IMR-90 (cell line): ENCODE data around the gene KCNK3. TPM values are rescaled to one million over a fixed set of nuclear protein-coding genes. Genes with fewer than 3 reads are reported as not detected.
A peak's percentile ranks its signal among the peaks of the same experiment; 100 is the strongest.

Experiments used
- ATAC-seq: fragments of 200-7000 bp; cut with Tn5 transposase; 2 replicates; pipeline ENCODE4 v1.9.1; 2020; ENCODE audit warnings: low read depth, mild to moderate bottlenecking, moderate library complexity
- BruUV-seq: library from RNA; stranded (reverse); fragments of 400-500 nt; replicated peaks from 2 replicates; lab custom pipeline; 2021; lab: Mats Ljungman, UMichigan
- CTCF ChIA-PET: fragments of 300-600 bp; formaldehyde crosslinking; extraction: SDS; loops from one replicate; lab custom pipeline; 2021; ENCODE audit warnings: antibody characterized with exemption; lab: Yijun Ruan, JAX
- POLR2A ChIA-PET: fragments of 300-600 bp; sonication (Branson Sonifier 250); formaldehyde crosslinking; loops from one replicate; lab custom pipeline; 2022; ENCODE audit warnings: antibody characterized with exemption; ENCODE audit not compliant: unreplicated experiment; lab: Charles Lee
- DNase-seq: peaks from one replicate; pipeline ENCODE4 v3.0.0; 2013
- H2AFZ ChIP-seq: replicated peaks from 2 replicates; pipeline ENCODE3; 2013; ENCODE audit warnings: low read length, mild to moderate bottlenecking; ENCODE audit not compliant: poor library complexity
- H2AK5ac ChIP-seq: 2 replicates; pipeline ENCODE4 v1.6.1; 2013; ENCODE audit warnings: low read depth, low read length, inconsistent platforms
- H2AK9ac ChIP-seq: replicated peaks from 2 replicates; pipeline ENCODE3; 2013; ENCODE audit warnings: mild to moderate bottlenecking, low read depth, low read length, moderate library complexity; ENCODE audit not compliant: poor library complexity
- H2BK120ac ChIP-seq: 2 replicates; pipeline ENCODE4 v1.6.1; 2013; ENCODE audit warnings: low read depth, low read length, inconsistent platforms
- H2BK15ac ChIP-seq: 3 replicates; pipeline ENCODE4 v1.6.1; 2013; ENCODE audit warnings: low read depth, low read length, inconsistent platforms
- H2BK20ac ChIP-seq: 2 replicates; pipeline ENCODE4 v1.6.1; 2013; ENCODE audit warnings: low read depth, mild to moderate bottlenecking, inconsistent platforms, low read length, moderate library complexity
- H2BK5ac ChIP-seq: 2 replicates; pipeline ENCODE4 v1.6.1; 2013; ENCODE audit warnings: mild to moderate bottlenecking, low read depth, low read length, inconsistent platforms; ENCODE audit not compliant: poor library complexity, severe bottlenecking
- H3K14ac ChIP-seq: replicated peaks from 2 replicates; pipeline ENCODE4 v1.6.1; 2013; ENCODE audit warnings: low read depth, low read length, inconsistent platforms
- H3K18ac ChIP-seq: 2 replicates; pipeline ENCODE4 v1.6.1; 2013; ENCODE audit warnings: low read depth, low read length, control low read depth
- H3K23ac ChIP-seq: 2 replicates; pipeline ENCODE4 v1.6.1; 2013; ENCODE audit warnings: low read depth, low read length, inconsistent platforms
- H3K27ac ChIP-seq: 2 replicates; pipeline ENCODE4 v1.5.1; 2013; ENCODE audit warnings: mild to moderate bottlenecking, control low read depth, low read length; ENCODE audit not compliant: insufficient read depth
- H3K27me3 ChIP-seq: 2 replicates; pipeline ENCODE4 v1.6.1; 2013; ENCODE audit warnings: low read length; ENCODE audit not compliant: control insufficient read depth, insufficient read depth
- H3K36me3 ChIP-seq: 2 replicates; pipeline ENCODE4 v1.6.1; 2013; ENCODE audit warnings: low read length, mixed read lengths; ENCODE audit not compliant: control insufficient read depth, insufficient read depth
- H3K4ac ChIP-seq: 2 replicates; pipeline ENCODE4 v1.6.1; 2013; ENCODE audit warnings: low read depth, low read length, inconsistent platforms
- H3K4me1 ChIP-seq: 2 replicates; pipeline ENCODE4 v1.6.1; 2013; ENCODE audit warnings: low read length, mixed read lengths; ENCODE audit not compliant: control insufficient read depth, insufficient read depth
- H3K4me2 ChIP-seq: 2 replicates; pipeline ENCODE4 v1.6.1; 2013; ENCODE audit warnings: low read depth, mild to moderate bottlenecking, control low read depth, low read length, moderate library complexity
- H3K4me3 ChIP-seq: 2 replicates; pipeline ENCODE4 v1.5.1; 2013; ENCODE audit warnings: low read depth, mild to moderate bottlenecking, control low read depth, low read length, moderate library complexity; ENCODE audit not compliant: insufficient read depth
- H3K56ac ChIP-seq: 2 replicates; pipeline ENCODE4 v1.6.1; 2013; ENCODE audit warnings: low read length, inconsistent platforms; ENCODE audit not compliant: insufficient read depth; ENCODE audit errors: extremely low read depth
- H3K79me1 ChIP-seq, 2 experiments: 2 replicates each; pipeline ENCODE4 v1.6.1; 2013; ENCODE audit warnings: low read length in 2 of 2, inconsistent platforms in 1 of 2, low read depth in 1 of 2
- H3K9ac ChIP-seq: 2 replicates; pipeline ENCODE4 v1.6.1; 2013; ENCODE audit warnings: low read depth, low read length, control low read depth
- H3K9me1 ChIP-seq: 2 replicates; pipeline ENCODE4 v1.6.1; 2013; ENCODE audit warnings: low read length, inconsistent platforms; ENCODE audit not compliant: insufficient read depth
- H3K9me3 ChIP-seq: 2 replicates; pipeline ENCODE4 v1.6.1; 2013; ENCODE audit warnings: low read length; ENCODE audit not compliant: control insufficient read depth, insufficient read depth
- H4K20me1 ChIP-seq: 2 replicates; pipeline ENCODE4 v1.6.1; 2013; ENCODE audit warnings: low read length, inconsistent platforms; ENCODE audit not compliant: insufficient read depth
- H4K5ac ChIP-seq: 2 replicates; pipeline ENCODE4 v1.6.1; 2013; ENCODE audit warnings: mild to moderate bottlenecking, low read depth, low read length, control low read depth
- H4K8ac ChIP-seq, 2 experiments: 2 replicates each; pipeline ENCODE4 v1.6.1; 2013; ENCODE audit warnings: low read depth in 2 of 2, low read length in 2 of 2, control low read depth in 1 of 2, inconsistent platforms in 1 of 2
- H4K91ac ChIP-seq: 2 replicates; pipeline ENCODE4 v1.6.1; 2013; ENCODE audit warnings: low read depth, low read length, inconsistent platforms; ENCODE audit not compliant: insufficient read depth
- BHLHE40 ChIP-seq: fragments of 150-350 bp; IDR thresholded peaks from 2 replicates; pipeline ENCODE4 v1.6.1; 2016; ENCODE audit warnings: mild to moderate bottlenecking, low read depth, low read length
- CEBPB ChIP-seq: IDR thresholded peaks from 2 replicates; pipeline ENCODE4 v1.6.1; 2012; ENCODE audit warnings: low read depth, low read length, improper control_type of control experiment
- CHD1 ChIP-seq: IDR thresholded peaks from 2 replicates; pipeline ENCODE4 v1.6.1; 2012; ENCODE audit warnings: low read depth, low read length, improper control_type of control experiment
- FOS ChIP-seq: fragments of 150-350 bp; IDR thresholded peaks from 2 replicates; pipeline ENCODE4 v1.6.1; 2016; ENCODE audit warnings: low read depth, low read length
- MAFK ChIP-seq: IDR thresholded peaks from 2 replicates; pipeline ENCODE4 v1.6.1; 2012; ENCODE audit warnings: low read depth, low read length, improper control_type of control experiment
- MAZ ChIP-seq: IDR thresholded peaks from 2 replicates; pipeline ENCODE4 v1.6.1; 2012; ENCODE audit warnings: low read depth, mild to moderate bottlenecking, low read length, improper control_type of control experiment, moderate library complexity, borderline replicate concordance
- NFE2L2 ChIP-seq: fragments of 150-350 bp; IDR thresholded peaks from 2 replicates; pipeline ENCODE4 v1.6.1; 2016; ENCODE audit warnings: low read depth, mild to moderate bottlenecking, low read length
- POLR2A ChIP-seq: IDR thresholded peaks from 2 replicates; pipeline ENCODE4 v1.6.1; 2012; ENCODE audit warnings: mild to moderate bottlenecking, low read depth, low read length
- RCOR1 ChIP-seq: IDR thresholded peaks from 2 replicates; pipeline ENCODE4 v1.6.1; 2012; ENCODE audit warnings: mild to moderate bottlenecking, low read length, improper control_type of control experiment; ENCODE audit not compliant: insufficient replicate concordance
- RFX5 ChIP-seq: IDR thresholded peaks from 2 replicates; pipeline ENCODE4 v1.8.0; 2012; ENCODE audit warnings: low read depth, mild to moderate bottlenecking, low read length, moderate library complexity
- SMC3 ChIP-seq: fragments of 150-350 bp; IDR thresholded peaks from 2 replicates; pipeline ENCODE4 v1.6.1; 2016; ENCODE audit warnings: low read depth, mild to moderate bottlenecking, antibody characterized with exemption, low read length, moderate library complexity
- WGBS, 2 experiments: methylation state at CpG; one replicate each; pipeline versions ENCODE4 v1.1.5 to v1.1.7; 2013; ENCODE audit warnings: missing lambda C conversion rate in 2 of 2; ENCODE audit not compliant: insufficient read length in 1 of 2; ENCODE audit errors: extremely low coverage in 2 of 2; 5-methylcytosine and 5-hydroxymethylcytosine counted together
- dilution Hi-C: fragments of 300-500 bp; cut with HindIII; formaldehyde crosslinking; loops from one replicate; pipeline ENCODE4 v1.14.3; 2018; ENCODE audit warnings: low sequenced_read_pairs; ENCODE audit not compliant: unreplicated experiment
- in situ Hi-C: fragments of 300-500 bp; cut with MboI; formaldehyde crosslinking; loops from 3 replicates; pipeline ENCODE4 v1.14.3; 2019; ENCODE audit warnings: low sequenced_read_pairs, inconsistent platforms, mixed read lengths
- intact Hi-C: fragments of 100-400 bp; cut with micrococcal nuclease; formaldehyde crosslinking; loops from 2 replicates; pipeline ENCODE4 v1.10.0; 2022
- polyA plus RNA-seq, 3 experiments: library from polyadenylated mRNA; depleted of rRNA; stranded (reverse); fragments of >200 nt; gene quantifications; 2 replicates each; pipeline ENCODE4 v1.2.3, GENCODE V29; 2012; ENCODE audit warnings: low replicate concordance in 1 of 3
- total RNA-seq: library from RNA; depleted of rRNA; stranded (reverse); fragments of >200 nt; gene quantifications from 2 replicates; pipeline ENCODE4 v1.2.3, GENCODE V29; 2012
- TF ChIP-seq, protein P1 (sequence below): fragments of 150-350 bp; IDR thresholded peaks from 2 replicates; pipeline ENCODE4 v1.6.1; 2017; ENCODE audit warnings: mild to moderate bottlenecking, antibody characterized with exemption, low read length, low read depth
- TF ChIP-seq, protein P2 (sequence below): fragments of 150-350 bp; IDR thresholded peaks from 2 replicates; pipeline ENCODE4 v1.6.1; 2016; ENCODE audit warnings: low read depth, mild to moderate bottlenecking, low read length, moderate library complexity, borderline replicate concordance

KCNK3 gene
- total and polyA plus RNA-seq, 2 of the 4 experiments (the other 2 are of a cell fraction) = under 0.01 to 0.03 TPM

DNA sequence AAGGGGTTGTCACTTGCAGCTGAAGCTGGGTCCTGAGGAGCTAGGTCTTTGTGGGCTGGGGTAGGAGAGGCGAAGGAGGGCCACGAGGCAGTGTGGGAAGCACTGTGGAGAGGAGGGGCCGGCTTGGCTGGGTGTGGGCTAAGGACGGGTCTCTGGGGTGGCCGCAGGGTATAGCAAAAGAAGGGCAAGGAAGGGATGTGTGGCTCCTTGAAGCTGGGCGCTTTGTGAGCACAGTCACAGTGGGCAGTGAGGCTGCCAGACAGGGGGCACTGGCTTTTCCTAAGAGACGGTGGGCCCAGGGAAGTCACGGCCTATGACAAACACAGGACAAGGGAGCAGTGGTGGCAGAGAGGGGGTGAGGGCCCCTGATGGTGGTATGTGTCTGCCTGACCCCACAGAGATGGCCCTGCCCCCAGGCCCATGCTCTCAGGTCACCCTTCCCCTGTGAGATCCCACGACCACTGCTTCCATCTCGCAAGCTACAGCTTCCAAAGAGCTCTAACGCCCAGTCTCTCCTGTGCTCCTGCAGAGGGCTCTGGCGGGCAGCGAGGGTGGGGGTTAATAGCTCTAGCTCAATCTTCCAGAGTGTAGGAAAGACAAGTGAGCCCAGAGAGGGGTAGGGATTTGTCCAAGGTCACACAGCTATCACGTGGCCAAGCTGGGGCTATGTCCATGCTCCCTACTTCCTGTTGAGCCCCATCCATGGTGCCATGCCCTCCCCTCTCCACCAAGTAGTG lies 32.4 kb downstream of the KCNK3 start:
- Histone ChIP-seq H4K20me1 (no peaks in the 10 kb centered on the region), H4K8ac (peak overlapping the region in 1 of 2 experiments; percentile 55; a peak in 1 of 4 replicates), H2AK9ac (no peak overlapping the region), H2BK20ac (no peak overlapping the region), H3K4me2 (no peak overlapping the region), H3K56ac (no peak overlapping the region), H4K5ac (no peak overlapping the region), H4K91ac (no peak overlapping the region; the same call in 1 of the 2 replicates), H2BK120ac (0 out of 2 replicates have a peak overlapping the region, but pooled peaks have one; percentile 0), H3K4me3 (no peak overlapping the region), H3K79me1 (no peaks in the 10 kb centered on the region), H3K27ac (no peak overlapping the region), H3K9ac (no peak overlapping the region), H3K23ac (0 out of 2 replicates have a peak overlapping the region, but pooled peaks have one; percentile 59), H3K4ac (peak overlapping the region; percentile 62), H2AK5ac (peak overlapping the region; percentile 52; the same call in 1 of the 2 replicates), H3K18ac (no peak overlapping the region), H2BK15ac (no peak overlapping the region), H3K4me1 (peaks cover 15% of the 10 kb centered on the region), H3K36me3 (no peaks in the 10 kb centered on the region), H3K27me3 (peaks cover 5% of the 10 kb centered on the region; the same call in 1 of the 2 replicates), H2AFZ (peak overlapping the region; percentile 16), H2BK5ac (peak overlapping the region; percentile 17), H3K14ac (no peak overlapping the region), H3K9me1 (peaks cover 14% of the 10 kb centered on the region), H3K9me3 (no peaks in the 10 kb centered on the region)
- POLR2A ChIA-PET = interaction anchor here (0.6 kb wide), 1 partner anchor 44 kb away, joined by 3 read pairs; no protein-coding TSS in a partner anchor
- TF ChIP-seq, protein P1, sequence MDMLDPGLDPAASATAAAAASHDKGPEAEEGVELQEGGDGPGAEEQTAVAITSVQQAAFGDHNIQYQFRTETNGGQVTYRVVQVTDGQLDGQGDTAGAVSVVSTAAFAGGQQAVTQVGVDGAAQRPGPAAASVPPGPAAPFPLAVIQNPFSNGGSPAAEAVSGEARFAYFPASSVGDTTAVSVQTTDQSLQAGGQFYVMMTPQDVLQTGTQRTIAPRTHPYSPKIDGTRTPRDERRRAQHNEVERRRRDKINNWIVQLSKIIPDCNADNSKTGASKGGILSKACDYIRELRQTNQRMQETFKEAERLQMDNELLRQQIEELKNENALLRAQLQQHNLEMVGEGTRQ = no peak
- TF ChIP-seq SMC3 (no peak), CHD1 (no peak), POLR2A (no peak), RFX5 (no peak), MAZ (no peak), CEBPB (no peak), NFE2L2 (no peak), FOS (no peak), MAFK (no peak), RCOR1 (no peak), BHLHE40 (no peak)
- TF ChIP-seq, protein P2, sequence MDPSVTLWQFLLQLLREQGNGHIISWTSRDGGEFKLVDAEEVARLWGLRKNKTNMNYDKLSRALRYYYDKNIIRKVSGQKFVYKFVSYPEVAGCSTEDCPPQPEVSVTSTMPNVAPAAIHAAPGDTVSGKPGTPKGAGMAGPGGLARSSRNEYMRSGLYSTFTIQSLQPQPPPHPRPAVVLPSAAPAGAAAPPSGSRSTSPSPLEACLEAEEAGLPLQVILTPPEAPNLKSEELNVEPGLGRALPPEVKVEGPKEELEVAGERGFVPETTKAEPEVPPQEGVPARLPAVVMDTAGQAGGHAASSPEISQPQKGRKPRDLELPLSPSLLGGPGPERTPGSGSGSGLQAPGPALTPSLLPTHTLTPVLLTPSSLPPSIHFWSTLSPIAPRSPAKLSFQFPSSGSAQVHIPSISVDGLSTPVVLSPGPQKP = no peak
- dilution Hi-C loops = no loop called here
- in situ Hi-C loops = no loop called here
- DNase-seq (no peak), ATAC-seq (no peak)
- intact Hi-C loops = no loop called here
- CTCF ChIA-PET = interaction anchor here (1.3 kb wide), 1 partner anchor 21 kb away, joined by 3 read pairs; no protein-coding TSS in a partner anchor
- BruUV-seq = no TSS peak
- WGBS, 2 experiments = 70% methylated on average over 8 of the region's 14 CpGs; no CpG with 5 or more reads in 1 of the 2 experiments
